GM21529 (cell line): ENCODE measurements around the gene FAU.
A peak's percentile ranks its signal among the peaks of the same experiment; 100 is the strongest.
"Not testable (repeated sequence)": the region's sequence is repeated elsewhere in the genome, so short reads cannot be mapped to it uniquely, and the experiment has no call there.

Experiments used
- ATAC-seq: cut with Tn5 transposase; IDR thresholded peaks from one replicate; pipeline ENCODE4 v1.9.1; 2021; ENCODE audit not compliant: unreplicated experiment

FAU gene

DNA sequence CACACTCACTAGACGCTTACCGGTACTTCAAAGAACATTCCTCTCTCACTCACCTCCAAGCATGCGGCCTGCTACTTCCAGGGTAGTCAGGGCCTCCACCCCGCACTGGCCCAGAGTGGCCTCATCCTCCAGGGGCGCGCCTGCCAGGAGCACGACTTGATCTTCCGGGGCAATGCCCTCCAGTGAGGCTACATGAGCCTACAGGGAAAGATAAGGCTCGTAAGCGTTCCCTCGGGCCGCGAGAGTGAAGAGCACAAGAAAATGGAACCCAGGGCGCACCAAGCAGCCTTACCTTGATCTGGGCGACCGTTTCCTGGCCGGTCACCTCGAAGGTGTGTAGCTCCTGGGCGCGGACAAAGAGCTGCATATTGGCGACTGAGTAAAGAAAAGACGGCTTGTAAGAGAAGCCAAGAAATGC is 478 bp downstream of the FAU start:
- no peak for ATAC-seq

GRCh38 chr11:65120831-65121230 is 1.1 kb downstream of the FAU start:
- ATAC-seq = no peak

DNA sequence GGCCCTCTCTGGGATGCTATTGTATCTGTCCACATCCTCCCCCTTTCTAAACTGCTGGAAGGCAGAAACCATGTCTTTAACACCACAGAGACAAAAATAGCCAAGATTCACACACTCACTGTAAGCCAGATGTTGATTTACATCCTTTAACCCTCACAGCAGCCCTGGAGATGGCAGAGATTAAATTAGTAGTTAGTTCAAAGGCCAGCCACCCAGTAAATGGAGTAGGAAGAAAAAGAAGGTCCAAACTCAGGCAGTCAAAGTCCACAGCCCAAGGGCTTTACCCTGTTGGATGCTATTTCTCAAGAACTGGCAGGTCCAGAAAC is 2.3 kb downstream of the FAU start:
- no peak for ATAC-seq

DNA sequence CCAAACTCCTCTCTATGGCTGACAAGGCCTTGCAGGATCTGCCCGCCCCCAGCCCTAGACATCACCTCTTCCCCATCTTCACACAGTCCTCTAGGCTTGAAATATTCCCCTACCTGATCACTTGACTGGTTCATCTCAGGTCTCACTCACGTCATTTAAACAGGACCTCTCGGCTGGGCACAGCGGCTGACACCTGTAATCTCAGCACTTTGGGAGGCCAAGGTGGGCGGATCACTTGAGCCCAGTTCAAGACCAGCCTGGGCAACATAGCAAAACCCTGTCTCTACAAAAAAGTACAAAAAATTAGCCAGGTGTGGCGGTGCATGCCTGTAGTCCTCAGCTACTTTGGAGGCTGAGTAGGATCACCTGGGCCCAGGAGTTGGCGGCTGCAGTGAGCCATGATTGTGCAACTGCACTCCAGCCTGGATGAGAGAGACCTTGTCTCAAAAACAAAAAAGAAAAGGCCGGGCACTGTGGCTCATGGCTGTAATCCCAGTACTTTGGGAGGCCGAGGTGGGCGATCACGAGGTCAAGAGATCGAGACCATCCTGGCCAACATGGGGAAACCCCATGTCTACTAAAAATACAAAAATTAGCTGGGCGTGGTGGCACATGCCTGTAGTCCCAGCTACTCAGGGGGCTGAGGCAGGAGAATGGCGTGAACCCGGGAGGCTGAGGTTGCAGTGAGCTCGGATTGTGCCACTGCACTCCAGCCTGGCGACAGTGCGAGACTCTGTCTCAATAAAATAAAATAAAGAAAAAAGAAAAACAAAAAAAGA is 2.9 kb downstream of the FAU start:
- ATAC-seq = not testable (repeated sequence)

GRCh38 chr11:65118097-65118837 is 3.7 kb downstream of the FAU start:
- no peak for ATAC-seq

GRCh38 chr11:65117206-65118096 is 4.5 kb downstream of the FAU start, which contains the start of gene ZNHIT2:
TSS of gene ZNHIT2 (minus strand) at chr11:65117701. CDS start at chr11:65117653, 48 bp downstream.
- peak; percentile 48 for ATAC-seq

DNA sequence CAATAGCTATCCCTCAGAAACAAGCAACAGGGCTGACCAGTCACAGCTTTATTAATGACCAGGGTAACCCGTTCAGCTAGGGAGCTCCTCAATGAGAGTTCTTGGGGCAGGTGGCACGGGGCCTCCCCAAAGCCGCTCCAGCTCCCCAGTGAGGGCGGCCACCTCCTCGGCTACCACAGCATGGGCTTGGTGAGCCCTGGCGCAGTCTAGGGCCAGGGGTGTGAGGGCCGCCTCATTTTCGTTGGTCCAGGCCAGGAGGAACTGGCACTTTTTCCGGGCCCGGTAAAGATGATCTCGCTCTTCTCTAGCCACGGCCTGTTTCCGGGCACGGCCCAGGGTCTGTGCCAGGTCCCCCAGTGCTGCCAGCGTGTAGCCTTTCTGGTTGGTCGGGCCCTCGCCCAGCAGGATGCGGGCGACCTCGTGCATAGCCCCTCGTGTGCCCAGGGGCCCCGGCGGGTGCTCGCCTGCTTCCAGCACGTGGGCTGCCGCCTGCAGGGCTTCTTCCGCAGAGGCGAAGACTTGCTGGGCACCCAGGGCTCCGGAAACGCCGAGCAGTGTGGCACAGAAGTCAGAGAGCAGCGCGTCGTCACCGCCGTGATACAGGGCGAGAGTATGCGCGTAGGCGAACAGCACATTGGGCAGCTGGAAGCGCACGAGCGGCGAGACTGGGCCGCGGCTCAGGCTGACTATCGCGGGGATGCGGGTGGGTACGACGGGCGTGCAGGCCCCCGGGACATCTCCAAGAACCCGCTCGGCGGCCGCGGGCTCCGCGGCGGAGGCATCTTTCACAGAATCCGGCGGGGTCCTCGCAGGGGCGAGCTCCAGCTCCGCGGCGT is 5.3 kb downstream of the FAU start:
- no peak for ATAC-seq

DNA sequence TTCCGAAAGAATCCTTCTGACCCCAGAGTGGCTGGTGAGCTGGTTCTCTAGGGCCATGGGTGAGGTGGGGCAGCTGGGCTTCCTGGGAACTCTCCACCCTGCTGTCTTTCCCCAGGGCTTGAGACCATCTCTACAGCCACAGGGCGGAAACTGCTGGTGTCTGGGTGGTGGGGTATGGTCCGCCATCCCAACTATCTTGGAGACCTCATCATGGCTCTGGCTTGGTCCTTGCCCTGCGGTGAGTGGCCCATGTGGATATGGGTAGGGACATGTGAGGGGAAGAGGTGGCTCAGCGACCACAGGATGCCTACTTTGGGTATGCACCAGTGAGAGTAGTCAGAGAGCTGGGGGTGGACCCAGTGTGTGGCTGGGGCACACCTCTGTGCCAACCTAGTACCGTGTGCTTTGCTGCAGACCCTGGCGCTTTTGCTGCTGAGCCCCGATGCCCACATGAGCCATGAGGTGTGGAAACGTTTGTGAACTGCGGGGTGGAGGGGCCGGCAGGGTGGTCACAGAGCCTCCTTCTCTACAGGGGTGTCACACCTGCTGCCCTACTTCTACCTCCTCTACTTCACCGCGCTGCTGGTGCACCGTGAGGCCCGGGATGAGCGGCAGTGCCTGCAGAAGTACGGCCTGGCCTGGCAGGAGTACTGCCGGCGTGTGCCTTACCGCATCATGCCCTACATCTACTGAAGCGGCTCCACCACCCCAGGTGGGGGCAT is 6.4 kb downstream of the FAU start:
- no peak for ATAC-seq

- ATAC-seq = no peak
Observed at GRCh38 chr11:65114538-65115171, 7.3 kb downstream of the FAU start.

GRCh38 chr11:65113839-65114238 is 8.1 kb downstream of the FAU start:
- no peak for ATAC-seq

DNA sequence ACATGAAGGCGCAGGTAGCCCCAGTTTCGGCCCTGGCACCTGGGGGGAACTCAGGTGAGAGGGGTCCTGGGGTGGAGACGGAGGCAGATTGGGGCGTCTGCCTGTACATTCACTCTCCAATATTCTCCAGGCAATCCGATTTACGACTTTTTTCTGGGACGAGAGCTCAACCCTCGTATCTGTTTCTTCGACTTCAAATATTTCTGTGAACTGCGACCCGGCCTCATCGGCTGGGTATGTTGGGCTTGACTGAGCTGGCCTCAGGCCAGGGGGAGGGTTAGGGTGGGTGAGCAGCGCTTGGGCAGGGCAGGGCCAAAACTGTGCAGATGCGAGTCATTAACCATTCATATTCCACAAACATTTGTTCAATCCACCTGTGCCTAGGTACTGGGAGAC is 8.6 kb downstream of the FAU start:
- no peak for ATAC-seq

- no peak for ATAC-seq
Observed at GRCh38 chr11:65112546-65113360, 9.2 kb downstream of the FAU start.

DNA sequence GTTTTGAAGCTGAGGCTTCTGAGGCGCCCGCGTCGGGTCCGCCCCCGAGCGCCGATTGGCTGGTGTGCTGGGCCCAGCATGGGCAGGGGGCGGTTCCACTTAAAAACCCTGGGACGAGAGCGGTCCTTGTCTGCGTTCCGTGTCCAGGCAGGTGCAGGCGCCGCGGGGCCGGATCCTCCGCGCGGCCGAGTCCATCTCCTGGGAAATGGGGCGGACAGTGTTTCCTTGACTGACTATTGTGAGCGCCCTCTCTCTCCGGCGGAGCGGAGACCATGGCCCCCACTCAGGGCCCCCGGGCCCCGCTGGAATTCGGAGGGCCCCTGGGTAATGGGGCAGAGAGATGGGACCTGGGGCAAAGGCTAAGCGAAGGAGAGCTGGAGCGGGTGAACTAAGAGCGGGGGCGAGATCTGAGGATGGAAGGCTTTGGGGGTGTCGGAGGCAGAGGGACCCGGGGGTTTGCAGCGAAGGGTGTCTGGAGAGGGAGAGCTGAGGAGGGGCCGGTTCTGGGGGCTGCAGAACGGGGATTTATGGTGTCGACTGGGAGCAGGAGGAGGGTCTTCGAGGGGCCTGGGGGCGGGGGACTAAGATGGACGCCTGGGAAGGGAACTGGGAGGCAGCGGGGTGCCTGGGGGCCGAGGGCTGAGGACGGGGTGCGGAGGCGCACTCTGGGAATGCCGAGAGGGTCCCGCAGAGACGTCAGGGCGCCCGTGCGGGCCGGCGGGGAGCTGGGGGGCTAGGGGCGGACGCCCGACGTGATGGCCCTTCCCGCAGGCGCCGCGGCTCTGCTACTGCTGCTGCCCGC is 10.0 kb downstream of the FAU start, which contains the start of gene TM7SF2:
TSS of gene TM7SF2 (plus strand) at position 129 of the 802 bp plus-strand sequence. CDS start at position 273, 144 bp downstream.
- ATAC-seq = peak; percentile 64

- ATAC-seq = no peak
Observed at GRCh38 chr11:65111159-65111743, 10.7 kb downstream of the FAU start.

DNA sequence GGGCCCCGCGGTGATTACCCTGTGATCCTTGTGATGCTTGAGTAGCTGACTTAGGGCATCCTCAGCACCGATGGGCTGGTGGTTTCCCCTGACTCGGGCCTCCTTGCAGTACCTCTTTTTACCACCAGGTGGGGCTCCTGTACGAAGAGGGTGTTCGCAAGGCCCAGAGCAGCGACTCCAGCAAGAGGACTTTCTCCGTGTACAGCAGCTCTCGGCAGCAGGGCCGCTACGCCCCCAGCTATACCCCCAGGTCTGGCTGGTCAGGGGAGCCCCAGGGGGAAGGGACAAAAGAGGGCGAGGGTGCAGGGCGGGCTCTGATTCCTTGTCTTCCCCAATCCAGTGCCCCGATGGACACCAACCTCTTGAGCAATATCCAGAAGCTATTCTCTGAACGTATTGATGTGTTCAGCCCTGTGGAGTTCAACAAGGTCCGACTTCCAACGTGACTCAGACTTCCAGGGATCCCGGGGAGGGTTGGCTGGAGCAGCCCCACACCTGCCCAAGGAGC is 11.5 kb downstream of the FAU start:
- ATAC-seq = no peak

GRCh38 chr11:65109231-65110198 is 12.4 kb downstream of the FAU start:
- no peak for ATAC-seq
